Gastrocnemius medialis (tissue), 4 donors: ENCODE results near the gene SUPT3H.

ENCODE experiments used
- CTCF ChIP-seq, 5 experiments: fragments of 450-650 bp in 3 of 5; fragments of 200-600 bp in 2 of 5; sonication (generic) in 2 of 5; IDR thresholded peaks in 4 of 5; conservative IDR thresholded peaks in 1 of 5; 1 replicate in 4 of 5; 2 replicates in 1 of 5; pipeline ENCODE4 v1.5.1; 2016 to 2019; ENCODE audit warnings: antibody characterized with exemption in 5 of 5, mild to moderate bottlenecking in 3 of 5, moderate library complexity in 3 of 5
- POLR2A ChIP-seq, 2 donors: fragments of 450-650 bp; IDR thresholded peaks; one replicate each; pipeline ENCODE4 v1.6.1; 2017; ENCODE audit warnings: antibody characterized with exemption in 2 of 2, mild to moderate bottlenecking in 2 of 2, moderate library complexity in 2 of 2

DNA sequence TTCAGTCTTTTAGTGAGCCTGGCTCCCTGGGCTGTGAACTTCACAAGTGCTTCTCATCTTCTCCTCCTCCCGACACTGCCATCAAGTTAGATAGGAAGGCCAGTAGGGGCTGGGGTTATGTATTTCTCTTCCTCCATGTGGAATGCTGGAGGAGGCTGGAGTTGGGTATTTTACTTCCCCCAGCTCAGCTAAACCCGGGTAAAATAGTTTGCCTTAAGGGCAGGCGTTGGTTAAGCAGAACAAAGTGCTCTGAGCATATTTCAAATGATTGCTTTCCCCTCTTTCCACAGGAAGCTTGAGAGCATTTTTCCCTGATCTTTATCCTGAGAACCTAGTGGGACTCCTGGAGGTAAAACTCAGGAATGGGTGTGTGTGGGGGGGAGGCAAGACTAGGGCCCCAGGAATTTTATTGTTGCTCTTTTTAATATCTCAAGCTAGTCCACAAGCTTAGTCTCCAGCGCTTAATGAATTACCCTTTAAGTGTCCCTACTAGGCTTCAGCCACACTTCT, 16.9 kb upstream of the SUPT3H start:
- TF ChIP-seq CTCF (IDR thresholded peaks at IDR 0.05 in 4 of 5, conservative IDR thresholded peaks at IDR 0.05 in 1 of 5) (no peak), POLR2A (IDR thresholded peaks at IDR 0.05) (no peak)
